Measurements from ENCODE around the gene GCKR.
A peak's percentile ranks its signal among the peaks of the same experiment; 100 is the strongest.
"Not testable (repeated sequence)": the region's sequence is repeated elsewhere in the genome, so short reads cannot be mapped to it uniquely, and the experiment has no call there.

Gene GCKR

GRCh38 chr2:27509326-27509725 is 12.7 kb downstream of the GCKR start:
- no peak for DNase-seq

GRCh38 chr2:27518113-27518781 is 21.6 kb downstream of the GCKR start:
- no peak for DNase-seq

GRCh38 chr2:27518782-27519113 is 22.1 kb downstream of the GCKR start:
- no peak for DNase-seq

GRCh38 chr2:27520316-27520715 is 23.7 kb downstream of the GCKR start:
- no peak for DNase-seq

- DNase-seq: no peak
Measured at GRCh38 chr2:27522400-27522945, 25.8 kb downstream of the GCKR start.

GRCh38 chr2:27527182-27527581 is 30.5 kb downstream of the GCKR start:
- no peak for DNase-seq

- DNase-seq: no peak
Measured at GRCh38 chr2:27531983-27532382, 35.3 kb downstream of the GCKR start.

GRCh38 chr2:27537287-27537686 is 40.6 kb downstream of the GCKR start:
- DNase-seq: no peak

GRCh38 chr2:27538839-27539450 is 42.3 kb downstream of the GCKR start:
- not testable (repeated sequence) for DNase-seq

GRCh38 chr2:27539649-27540048 is 43.0 kb downstream of the GCKR start:
- DNase-seq: not testable (repeated sequence)

GRCh38 chr2:27544143-27544821 is 47.6 kb downstream of the GCKR start:
- no peak for DNase-seq

- no peak for DNase-seq
Measured at GRCh38 chr2:27545348-27546141, 48.9 kb downstream of the GCKR start.

GRCh38 chr2:27549303-27549702 is 52.7 kb downstream of the GCKR start:
- no peak for DNase-seq

GRCh38 chr2:27551514-27551913 is 54.9 kb downstream of the GCKR start:
- DNase-seq: no peak

- DNase-seq: no peak
Measured at GRCh38 chr2:27552941-27553340, 56.3 kb downstream of the GCKR start.

- DNase-seq: not testable (repeated sequence)
Measured at GRCh38 chr2:27554451-27554850, 57.8 kb downstream of the GCKR start.

GRCh38 chr2:27559228-27559627 is 62.6 kb downstream of the GCKR start:
- no peak for DNase-seq

GRCh38 chr2:27561060-27561459 is 64.4 kb downstream of the GCKR start:
- DNase-seq: no peak

GRCh38 chr2:27566628-27567027 is 70.0 kb downstream of the GCKR start:
- no peak for DNase-seq

GRCh38 chr2:27569398-27569797 is 72.8 kb downstream of the GCKR start:
- DNase-seq: no peak

- no peak for DNase-seq
Measured at GRCh38 chr2:27571197-27571596, 74.6 kb downstream of the GCKR start.

- no peak for DNase-seq
Measured at GRCh38 chr2:27571681-27572080, 75.0 kb downstream of the GCKR start.

GRCh38 chr2:27572439-27572838 is 75.8 kb downstream of the GCKR start:
- peak; percentile 12 for DNase-seq
